NCI-H2227 treated with DMSO at 0.1 percent for 48 hours (cell line): ENCODE data around the gene KRT13.

Experiments
- DNase-seq: peaks from one replicate; lab custom pipeline; 2025; lab: John Stamatoyannopoulos, UW

KRT13 gene

DNA sequence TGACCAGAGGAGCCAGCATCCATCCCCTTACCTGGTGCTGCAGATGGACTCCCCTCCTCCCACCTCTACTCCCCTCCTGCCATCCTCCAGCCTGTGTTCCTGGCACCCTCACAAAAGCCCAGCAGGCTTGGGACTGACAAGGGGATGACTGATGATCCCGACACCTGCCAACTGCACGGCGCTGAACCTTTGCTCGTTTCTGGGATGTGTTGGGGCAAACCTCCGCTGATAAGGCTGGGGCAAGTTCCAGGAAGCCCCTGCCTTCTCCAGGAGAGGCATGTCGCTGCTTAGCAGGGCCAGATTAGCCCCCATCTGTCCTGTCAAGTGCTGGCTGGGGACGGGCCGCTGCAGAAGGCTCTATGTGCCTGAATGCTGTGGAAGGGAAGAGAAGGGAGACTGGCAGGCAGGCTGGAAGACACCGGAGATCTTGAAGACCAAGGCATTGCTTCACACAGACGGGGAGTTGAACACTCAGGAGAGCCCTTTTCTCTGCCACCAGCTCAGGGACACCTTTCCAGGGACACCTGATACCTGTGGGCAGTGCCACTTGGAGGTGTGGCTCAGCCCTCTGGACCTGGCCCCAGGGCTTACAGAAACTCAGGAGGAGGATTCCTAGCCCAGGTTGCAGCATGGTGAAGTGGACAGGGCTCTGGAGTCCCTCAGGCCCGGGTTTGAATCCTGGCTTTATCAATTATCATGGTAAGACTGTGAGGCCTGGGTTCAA, 14.3 kb upstream of the KRT13 start:
- DNase-seq: no peak

DNA sequence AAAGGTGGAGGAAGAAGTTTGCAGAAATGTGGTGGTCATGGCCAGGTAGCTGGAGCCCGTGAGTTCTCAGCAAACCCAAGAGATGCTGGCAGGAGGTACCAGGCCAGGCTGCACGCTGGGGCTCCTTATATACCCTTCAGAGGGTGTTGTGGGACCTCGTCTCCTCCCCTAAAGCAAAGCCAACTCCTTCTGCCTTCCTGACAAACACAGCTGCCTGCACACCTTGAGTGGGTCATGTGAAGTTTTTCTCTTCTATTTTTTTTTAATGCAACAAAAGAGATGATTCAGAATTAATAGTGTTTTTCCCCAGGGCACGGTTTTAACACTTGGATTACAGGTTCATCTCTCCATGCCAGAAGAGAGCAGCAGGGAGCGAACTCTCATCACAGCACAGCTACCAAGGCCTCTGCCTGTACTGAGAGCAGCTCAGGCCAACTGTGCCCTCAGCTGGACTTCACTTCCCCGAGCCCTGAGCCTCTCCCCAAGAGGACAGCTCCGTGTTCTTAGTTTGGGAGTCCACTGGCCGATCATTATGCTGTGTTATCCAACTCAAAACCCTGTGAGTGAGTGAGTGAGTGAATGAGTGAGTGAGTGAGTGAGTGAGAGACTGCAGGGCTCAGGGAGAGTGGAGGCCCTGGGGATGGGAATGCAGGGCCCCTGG, 13.5 kb upstream of the KRT13 start, which contains the start of gene KRT15:
KRT15 (minus strand) TSS at position 102 of the 661 bp plus-strand sequence; CDS start at position 39, 63 bp downstream.
- DNase-seq: no peak

DNA sequence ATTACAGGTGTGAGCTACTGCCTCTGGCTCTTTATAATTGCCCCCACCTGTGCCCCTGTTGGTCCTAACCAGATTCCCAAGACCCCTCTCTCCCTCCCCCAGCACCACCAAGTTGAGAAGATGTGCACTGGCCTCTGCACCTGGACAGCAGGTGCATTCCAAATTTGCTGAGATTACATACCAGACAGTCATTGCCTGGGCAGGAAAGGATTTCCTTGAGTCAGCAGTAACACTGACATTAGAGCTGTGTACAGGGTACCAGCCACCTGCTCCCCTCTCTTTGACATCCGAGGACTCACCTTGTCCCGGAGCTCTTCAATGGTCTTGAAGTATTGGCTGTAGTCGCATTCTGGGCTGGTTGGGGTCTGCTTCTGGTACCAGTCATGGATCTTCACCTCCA, 12.6 kb upstream of the KRT13 start:
- DNase-seq: no peak

DNA sequence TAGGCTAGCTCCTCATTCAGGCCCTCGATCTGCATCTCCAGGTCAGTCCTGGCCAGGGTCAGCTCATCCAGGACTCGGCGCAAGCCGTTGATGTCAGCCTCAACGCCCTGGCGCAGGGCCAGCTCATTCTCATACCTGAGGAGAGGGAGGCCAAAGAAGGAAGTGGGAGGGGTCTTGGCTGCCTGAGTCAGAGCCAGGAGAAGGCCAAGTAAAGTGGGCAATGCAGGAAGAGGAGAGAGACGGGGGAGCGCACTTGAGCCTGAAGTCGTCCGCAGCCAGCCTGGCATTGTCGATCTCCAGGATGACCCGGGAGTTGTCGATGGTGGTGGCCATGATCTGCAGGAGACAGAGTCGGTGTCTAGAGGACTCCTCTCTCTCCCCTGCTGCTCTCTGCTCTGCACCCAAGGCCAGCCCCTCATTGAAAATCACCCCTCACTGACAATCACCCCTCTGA, 11.4 kb upstream of the KRT13 start:
- DNase-seq: no peak

DNA sequence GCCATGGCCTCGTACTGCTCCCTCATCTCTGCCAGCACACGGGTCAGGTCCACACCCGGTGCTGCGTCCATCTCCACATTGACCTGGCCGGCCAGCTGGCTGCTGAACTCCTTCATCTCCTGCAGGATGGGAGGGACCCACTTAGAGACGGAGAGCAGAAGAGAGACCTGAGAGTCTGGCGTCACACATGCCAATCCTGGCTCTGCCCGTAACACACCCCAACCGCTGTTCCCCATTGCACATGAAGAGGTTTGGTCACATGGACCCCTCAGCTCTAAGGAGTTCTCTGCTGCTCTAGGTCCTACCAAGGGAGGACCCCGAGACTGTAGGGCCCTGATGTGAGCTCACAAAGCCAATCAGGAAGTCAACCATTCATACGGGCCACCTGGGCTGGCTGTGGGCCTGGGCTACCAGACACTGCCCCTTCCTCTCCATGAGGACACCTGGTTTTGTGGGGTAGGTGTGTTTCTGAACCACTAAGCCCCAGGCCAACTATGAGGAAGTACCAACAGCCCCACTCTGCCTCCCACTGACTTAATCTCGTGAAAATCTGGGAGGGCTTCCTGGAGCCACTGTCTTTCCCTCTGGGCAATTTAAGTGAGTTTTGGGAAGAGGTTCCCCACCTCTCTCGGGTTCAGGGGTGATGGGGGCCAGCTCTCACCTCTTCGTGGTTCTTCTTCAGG, 10.9 kb upstream of the KRT13 start:
- DNase-seq: no peak

DNA sequence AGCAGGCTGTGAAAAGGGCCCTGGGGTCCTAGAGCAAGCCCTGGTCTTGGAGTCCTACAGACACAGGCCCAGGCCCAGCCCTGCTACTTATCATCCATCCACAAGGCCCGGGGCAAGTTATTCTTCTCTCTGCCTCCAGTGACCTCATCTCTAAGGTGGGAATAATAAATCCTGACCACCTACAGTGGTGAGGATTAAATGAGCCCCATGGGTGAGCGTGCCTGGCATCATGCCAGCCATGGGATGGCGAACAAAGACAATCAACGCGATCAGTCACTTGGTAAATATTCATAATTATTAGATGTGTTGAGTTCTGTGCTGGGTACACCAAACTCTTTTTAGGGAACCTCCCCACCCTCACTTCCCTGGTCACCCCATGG, 7.7 kb upstream of the KRT13 start:
- no peak for DNase-seq

DNA sequence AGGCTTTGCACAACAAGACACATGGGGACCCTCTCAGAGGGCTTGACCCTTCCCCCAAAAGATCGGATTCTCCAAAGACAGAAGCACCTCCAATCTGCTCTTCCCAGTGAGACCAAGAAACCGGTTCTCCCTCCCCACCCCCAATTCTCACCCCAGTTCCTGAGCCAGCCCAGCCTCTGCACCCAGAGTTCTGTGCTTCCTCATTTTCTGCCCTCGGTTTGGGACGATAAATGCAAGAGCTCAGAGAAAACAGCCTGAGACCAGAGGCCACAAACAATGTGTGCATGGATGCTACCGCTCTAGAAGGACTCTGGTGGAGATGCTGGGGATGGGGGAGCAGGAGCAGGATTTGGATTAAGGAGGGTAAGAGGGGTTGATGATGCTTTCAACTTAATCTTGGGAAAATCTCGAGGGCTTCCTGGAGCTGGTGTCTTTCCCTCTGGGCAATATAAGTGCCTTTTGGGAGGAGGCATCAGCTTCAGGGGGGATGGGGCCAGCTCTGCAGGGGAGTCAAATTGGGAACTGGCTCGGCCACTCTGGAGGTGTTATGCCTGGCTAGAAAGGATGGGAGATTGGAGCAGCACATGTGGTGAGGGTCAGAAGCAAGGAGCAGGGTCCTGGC, 7.2 kb upstream of the KRT13 start:
- DNase-seq: no peak

DNA sequence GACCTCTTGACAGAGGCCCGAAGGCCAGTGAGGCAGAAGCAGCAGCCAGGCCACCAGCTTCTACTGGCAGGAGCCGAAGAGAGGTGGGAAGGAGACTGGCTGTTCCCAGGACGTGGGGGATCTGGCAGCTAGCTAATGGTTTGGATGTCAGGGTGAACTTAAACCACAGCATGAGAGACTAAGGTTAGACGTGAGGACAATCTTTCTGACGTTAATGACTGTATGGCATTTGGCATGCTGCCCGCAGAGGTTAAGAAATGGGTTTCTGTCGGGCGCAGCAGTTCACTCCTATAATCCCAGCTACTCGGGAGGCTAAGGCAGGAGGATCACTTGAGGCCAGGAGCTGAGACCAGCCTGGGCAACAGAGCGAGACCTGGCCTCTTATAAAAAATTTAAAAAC, 6.3 kb upstream of the KRT13 start:
- no peak for DNase-seq

DNA sequence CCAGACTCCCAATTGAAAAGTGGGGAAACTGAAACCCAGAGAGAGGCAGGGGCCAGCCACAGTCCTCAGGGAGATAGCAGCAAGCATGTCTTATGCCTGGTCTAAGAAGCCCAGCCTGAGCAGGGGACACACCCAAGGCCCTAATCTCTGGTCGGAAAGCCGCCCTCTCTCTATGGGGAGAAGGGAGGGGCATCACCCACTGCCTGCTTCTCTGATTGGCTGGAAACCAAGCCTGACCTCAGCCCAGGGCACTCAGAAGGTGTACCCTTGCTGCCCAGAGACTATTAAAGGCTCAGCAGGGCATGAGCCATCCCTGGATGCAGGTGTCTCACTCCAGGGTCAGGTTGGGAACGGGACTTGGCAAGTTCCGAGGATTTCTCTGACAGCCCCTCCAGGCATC, 5.7 kb upstream of the KRT13 start:
- DNase-seq: no peak

DNA sequence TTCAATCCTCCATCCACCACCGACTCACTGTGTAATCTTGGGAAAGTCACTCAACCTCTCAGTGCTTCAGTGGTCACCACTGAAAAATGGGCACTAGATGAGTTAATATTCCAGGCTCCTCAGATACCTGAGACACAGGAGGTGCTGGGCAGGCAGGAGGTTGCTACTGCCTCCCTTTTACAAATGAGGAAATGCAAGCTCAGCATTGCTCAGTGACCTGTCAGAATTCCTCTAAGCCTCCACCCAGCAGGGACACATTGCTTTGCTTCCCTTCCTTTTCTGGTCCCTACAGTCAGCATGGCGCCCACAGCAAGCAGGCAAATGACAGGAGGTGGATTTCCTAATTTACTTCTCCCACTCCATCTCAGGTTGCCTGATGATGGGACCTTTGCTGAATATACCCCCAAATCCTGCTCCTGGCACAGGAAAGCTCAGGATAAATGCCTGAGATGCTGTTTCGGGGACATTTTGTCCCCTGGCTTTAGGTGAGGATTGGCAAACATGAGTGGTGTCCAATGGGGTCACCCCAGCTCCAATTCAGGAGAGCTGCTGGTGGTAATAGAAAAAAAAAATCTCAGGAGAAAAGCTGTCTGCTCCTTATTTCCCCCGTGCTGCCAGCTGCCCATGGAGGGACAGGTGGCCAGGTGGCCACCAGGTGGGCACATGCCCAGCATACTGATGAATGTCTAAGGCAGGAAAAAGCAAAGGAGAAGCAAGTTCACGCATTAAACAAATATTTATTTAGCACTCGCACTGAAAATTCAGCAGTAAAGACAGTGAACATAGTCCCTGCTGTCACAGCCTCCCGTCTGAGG, 5.0 kb upstream of the KRT13 start:
- no peak for DNase-seq

DNA sequence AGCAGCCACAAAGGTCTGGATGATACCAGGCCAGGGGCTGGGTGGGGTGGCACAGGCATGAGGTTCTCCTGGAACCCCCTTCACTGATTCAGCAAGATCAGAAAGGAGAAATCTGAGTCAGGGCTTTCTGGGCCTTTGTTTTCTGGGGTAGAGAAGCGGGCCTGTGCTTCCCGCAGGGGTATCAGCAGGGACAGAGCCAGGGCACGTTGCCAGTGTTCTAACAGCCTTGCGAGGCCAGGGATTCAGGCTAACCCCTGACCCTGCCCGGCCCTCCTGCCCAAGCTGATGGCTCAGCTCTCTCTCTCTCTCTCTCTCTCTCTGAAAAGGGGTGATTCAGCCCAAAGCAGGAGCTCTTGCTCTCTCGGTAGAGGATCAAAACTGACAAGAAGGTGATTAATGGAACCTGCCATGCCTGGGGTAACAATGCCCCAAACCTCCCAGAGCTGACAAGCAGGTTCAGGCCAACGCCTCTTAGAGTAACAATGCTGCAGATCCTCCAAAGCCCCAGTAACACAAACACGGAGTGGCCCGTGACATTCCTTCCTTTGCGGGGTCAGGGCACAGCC, 2.0 kb upstream of the KRT13 start:
- no peak for DNase-seq

DNA sequence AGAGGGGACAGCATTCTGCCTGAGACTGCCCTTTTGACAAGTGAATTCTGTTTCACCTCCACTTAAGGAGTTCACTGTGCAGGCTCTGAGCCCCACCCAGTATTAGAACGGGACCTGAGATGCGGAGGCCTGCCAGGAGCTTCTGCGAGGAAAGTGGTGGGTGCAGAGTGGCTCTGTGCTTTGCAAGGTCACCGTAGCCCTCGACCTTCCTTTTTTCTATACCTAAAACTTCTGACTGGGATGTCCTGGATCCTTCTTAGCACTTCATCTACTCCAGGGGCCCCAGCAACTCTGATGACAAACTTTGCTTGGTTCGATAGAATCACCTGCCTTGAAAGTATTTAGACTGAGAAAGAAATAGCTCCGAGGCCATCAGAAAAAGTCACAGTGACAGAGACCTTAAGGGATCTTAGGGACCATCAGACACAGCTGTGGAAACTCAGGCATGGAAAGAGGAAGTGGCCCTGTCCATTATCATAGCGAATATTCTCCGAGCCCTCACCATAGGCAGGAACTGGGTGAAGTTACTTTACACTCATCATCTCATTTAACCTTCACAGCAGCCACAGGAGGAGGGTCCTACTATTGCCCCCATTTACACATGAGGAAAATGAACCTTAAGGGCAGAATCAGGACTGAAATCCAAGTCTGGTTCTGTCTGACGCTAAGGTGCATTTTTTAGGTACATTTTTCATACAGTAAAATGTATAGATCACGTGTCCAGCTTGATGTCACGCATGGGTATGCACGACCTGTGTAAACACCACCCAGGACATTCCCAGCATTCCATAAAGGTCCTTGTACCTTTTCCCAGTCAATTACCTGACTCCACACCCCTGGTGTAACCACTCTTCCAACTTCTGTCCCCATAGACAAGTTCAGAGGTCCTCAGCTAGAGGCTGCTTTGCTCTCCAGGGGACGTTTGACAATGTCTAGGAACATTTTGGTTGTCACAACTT, 676 bp upstream of the KRT13 start:
- DNase-seq: no peak

DNA sequence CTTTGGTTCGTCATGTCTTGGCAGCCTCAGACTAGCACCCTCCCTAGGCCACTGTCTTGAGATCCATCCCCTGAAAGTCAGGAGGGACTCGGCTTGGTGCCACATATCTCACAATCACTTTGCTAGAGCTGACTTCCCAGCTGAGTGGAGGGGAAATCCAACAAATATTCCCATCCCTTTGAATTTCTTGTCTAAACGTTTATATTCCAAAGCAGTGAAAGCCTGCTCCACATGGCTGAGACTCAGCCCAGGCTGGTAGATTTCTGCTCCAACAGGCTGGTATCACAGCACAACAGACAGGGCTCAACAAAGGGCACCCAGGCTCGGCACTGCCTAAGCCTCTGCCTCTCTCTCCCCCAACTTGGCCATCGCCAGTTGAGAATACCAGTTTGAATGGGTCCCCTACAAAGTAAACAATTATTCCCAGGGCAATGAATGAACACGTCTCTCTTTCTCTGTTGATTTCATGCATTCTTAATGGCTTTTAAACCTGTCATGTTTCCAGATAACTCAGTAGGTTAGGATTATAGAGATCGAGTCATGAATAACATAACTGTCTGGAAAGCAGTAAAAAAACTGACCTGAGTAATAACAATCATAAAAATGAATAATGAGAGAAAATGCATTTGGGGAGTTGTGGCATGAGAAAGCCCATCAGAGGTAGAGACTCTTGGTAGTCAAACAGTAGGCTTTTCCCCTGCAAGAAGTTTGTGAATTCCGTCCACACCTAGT, 1.0 kb downstream of the KRT13 start:
- DNase-seq: no peak

DNA sequence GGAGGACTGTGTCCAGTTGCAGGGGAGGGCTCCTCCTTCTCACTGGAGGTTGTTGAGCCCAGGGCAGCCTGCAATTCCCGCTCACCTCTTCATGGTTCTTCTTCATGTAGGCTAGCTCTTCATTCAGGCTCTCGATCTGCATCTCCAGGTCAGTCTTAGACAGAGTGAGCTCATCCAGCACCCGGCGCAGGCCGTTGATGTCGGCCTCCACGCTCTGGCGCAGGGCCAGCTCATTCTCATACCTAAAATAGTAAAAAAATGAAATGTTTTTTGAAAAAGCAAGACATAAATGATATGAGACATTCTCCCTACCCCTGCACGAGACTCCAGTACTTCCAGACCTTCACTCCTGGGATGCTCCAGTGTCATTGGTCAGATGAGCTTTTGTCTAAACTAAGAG, 2.2 kb downstream of the KRT13 start:
- DNase-seq: no peak

DNA sequence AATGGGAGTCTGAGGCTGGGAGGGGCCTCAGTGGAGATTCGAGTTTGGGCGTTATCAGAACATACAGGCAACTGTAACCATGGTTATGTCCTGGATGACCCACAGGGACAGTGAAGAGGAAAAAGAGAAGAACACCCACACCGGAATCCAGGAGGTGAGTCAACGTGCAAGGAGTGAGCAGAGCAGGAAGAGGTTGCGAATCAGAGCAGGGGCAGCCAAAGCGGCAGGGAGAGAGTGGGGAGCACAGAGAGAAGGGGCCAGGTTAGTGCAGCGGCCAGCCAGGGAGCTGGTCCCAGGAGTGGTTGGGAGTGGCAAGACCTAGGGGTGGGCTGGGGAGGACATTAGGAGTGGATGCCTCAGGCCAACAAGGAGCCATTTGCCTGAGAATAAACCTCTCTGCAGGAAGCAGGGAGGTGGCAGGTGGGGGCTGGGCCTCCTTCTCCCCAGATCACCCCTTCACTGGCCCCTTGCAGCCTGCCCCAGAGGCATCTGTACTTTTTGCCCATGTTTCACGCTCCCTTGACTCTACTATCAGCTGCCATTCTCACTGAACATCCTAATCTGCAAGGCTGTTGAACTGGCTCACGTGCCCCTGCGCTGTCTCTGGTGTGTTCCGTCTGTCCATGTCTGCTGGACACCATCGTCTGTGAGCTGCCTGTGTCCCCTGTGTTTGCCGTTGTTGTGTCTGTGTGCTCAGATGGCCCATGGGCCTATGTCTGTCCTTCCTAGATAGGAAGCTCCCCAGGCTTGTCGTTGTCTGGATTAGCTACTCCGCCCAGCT, 5.1 kb downstream of the KRT13 start:
- no peak for DNase-seq

DNA sequence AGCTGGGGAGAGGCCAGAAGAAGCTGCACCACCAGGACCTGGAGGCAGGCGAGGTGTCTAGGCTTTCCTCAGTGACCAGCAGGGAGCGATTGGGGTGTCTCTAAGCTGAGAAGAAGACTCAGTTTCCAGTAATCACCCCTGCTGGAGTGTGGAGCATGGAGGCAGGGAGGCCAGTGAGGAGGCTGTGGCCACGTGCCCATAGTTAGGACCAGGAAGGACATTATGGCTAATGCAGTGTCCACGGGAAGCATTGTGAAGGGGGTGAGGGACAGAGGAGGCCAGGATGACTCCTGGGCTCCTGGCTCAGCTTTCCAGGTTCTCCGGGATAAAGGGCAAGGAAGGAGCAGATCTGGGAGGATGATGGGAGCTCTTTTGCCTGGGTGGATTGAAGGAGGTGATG, 5.7 kb downstream of the KRT13 start:
- no peak for DNase-seq

DNA sequence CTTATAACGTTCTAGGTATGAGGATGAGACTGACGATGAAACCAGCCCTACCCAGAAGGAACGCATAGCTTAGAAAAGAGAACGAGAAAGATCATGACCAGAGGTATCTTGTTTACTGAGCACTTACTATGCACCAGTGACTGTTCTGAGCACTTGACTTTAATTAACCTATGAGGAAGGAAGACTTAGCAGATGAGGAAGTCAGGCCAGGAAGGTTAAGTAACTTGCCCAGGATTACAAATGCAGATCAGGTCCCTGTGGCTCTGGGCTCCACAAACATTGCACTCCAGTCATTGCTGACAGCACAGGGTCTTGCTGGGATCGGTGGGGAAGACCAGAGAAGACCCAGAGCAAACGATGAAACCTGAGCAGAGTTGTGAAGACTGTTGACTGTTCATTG, 7.1 kb downstream of the KRT13 start:
- no peak for DNase-seq

DNA sequence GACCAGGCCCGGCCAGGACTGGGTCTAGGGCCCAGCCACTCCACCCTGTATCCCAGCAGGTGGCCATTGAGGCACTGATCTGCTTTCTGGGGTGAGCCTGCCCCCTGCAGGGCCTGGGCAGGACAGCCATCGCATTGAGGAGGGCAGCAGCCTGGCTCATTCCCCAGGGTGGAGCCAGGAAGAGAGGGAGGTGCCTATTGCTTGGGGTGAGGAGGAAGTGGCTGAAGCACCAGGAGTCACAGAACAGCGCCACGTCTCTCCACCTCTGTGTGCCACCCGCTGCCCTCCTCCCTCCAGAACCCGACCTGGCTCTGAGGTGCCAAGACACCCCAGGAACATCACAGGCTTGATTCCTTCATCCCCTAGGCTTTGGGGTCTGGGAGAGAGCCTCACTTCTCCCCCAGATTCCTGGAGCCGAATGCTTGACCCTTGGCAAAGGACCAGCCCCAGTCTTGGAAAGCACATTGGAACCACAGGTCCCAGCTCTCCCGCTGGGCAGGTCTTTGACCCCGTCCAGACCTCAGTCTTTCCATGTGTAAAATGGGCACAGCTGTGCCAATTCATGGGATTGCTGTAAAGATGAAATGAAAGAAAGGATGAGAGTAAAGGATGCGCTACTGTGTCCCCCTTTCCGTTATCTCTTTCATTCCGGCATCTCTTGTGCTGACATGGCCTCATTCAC, 8.5 kb downstream of the KRT13 start:
- DNase-seq: no peak
